ENCODE measurements around the gene EPG5.

Gene EPG5

DNA sequence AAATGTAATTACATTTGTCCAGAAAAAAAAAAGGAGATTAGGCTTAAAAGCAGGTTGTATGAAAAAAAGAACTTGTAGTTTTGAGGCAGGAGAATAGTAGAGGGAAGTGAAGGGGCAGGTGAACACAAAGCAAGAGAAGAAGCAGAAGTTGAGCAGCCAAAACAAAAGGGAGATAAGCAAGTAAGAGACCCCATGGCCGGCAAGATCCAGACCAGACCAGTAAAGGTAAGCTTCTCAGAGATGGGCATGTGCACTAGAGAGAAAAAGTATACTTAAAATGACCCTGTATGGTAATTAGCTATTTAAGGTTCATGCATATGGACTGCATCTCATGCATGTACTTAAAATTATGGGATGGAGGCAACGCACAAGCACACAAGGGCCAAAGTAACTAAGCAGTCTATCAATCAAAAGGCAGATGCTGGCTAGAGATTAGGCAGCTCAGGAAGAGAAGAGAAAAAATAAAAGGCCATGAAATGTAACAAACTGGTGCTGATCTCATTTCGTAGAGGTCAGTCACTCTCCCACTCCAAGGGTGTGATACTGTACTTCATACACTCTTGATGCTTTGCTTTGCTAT is 132.0 kb downstream of the EPG5 start:
- TF ChIP-seq TSHZ2 (CRISPR knock-in tag; IDR thresholded peaks at IDR 0.05) (no peak), CSDC2 (CRISPR knock-in tag; IDR thresholded peaks at IDR 0.05) (no peak), TOX (CRISPR knock-in tag; IDR thresholded peaks at IDR 0.05; ENCODE audit: borderline replicate concordance) (no peak), SNAI2 (CRISPR knock-in tag; IDR thresholded peaks at IDR 0.05) (no peak), ZNF565 (CRISPR knock-in tag; conservative IDR thresholded peaks at IDR 0.05; ENCODE audit: low read depth) (no peak)
- TF ChIP-seq, protein P1, sequence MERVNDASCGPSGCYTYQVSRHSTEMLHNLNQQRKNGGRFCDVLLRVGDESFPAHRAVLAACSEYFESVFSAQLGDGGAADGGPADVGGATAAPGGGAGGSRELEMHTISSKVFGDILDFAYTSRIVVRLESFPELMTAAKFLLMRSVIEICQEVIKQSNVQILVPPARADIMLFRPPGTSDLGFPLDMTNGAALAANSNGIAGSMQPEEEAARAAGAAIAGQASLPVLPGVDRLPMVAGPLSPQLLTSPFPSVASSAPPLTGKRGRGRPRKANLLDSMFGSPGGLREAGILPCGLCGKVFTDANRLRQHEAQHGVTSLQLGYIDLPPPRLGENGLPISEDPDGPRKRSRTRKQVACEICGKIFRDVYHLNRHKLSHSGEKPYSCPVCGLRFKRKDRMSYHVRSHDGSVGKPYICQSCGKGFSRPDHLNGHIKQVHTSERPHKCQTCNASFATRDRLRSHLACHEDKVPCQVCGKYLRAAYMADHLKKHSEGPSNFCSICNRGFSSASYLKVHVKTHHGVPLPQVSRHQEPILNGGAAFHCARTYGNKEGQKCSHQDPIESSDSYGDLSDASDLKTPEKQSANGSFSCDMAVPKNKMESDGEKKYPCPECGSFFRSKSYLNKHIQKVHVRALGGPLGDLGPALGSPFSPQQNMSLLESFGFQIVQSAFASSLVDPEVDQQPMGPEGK (CRISPR knock-in tag; IDR thresholded peaks at IDR 0.05; ENCODE audit: borderline replicate concordance) = no peak
- ATAC-seq = no peak

DNA sequence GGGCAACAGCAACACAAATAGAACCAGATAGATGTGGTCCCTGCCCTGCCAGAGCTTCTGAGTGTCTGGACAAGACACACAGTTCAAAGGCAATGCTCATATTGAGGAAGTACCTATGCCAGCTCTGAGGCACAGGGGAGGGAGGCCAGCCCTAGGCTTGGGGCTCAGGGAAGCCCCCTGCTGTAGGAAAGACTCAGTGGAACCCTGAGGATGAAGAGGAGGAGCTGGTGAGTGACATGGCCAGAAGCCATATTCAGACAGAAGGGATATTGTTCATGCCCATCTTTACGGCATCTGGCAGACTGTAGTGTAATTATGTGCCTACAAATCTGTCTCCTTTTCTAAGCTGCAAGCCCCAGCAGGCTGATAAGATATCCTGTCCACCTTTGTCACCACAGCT is 132.8 kb downstream of the EPG5 start:
- TF ChIP-seq ZC3H10 (CRISPR knock-in tag; IDR thresholded peaks at IDR 0.05) (no peak), OSR1 (CRISPR knock-in tag; IDR thresholded peaks at IDR 0.05) (no peak), BACH2 (CRISPR knock-in tag; IDR thresholded peaks at IDR 0.05; ENCODE audit: borderline replicate concordance) (no peak), ZNF70 (CRISPR knock-in tag; IDR thresholded peaks at IDR 0.05) (no peak), PPARA (CRISPR knock-in tag; IDR thresholded peaks at IDR 0.05; ENCODE audit: borderline replicate concordance) (no peak), CSRNP3 (CRISPR knock-in tag; IDR thresholded peaks at IDR 0.05) (no peak), ISL1 (CRISPR knock-in tag; IDR thresholded peaks at IDR 0.05) (no peak), GLIS3 (CRISPR knock-in tag; IDR thresholded peaks at IDR 0.05) (no peak), CREB5 (CRISPR knock-in tag; IDR thresholded peaks at IDR 0.05; ENCODE audit: low read depth) (no peak), RARB (CRISPR knock-in tag; IDR thresholded peaks at IDR 0.05) (no peak), POU6F1 (CRISPR knock-in tag; IDR thresholded peaks at IDR 0.05; ENCODE audit: borderline replicate concordance, low read depth) (no peak), TOX (CRISPR knock-in tag; IDR thresholded peaks at IDR 0.05; ENCODE audit: borderline replicate concordance) (no peak)
- TF ChIP-seq, protein P1 (CRISPR knock-in tag; IDR thresholded peaks at IDR 0.05; ENCODE audit: borderline replicate concordance) = no peak

GRCh38 chr18:45833846-45834245 is 133.3 kb downstream of the EPG5 start:
- no peak for ATAC-seq

More for the DNA sequence above, 132.8 kb downstream of the EPG5 start:
- no peak for ATAC-seq

More at GRCh38 chr18:45833846-45834245, 133.3 kb downstream of the EPG5 start:
- TF ChIP-seq BACH2 (CRISPR knock-in tag; IDR thresholded peaks at IDR 0.05; ENCODE audit: borderline replicate concordance) (no peak), ZC3H10 (CRISPR knock-in tag; IDR thresholded peaks at IDR 0.05) (no peak), RARB (CRISPR knock-in tag; IDR thresholded peaks at IDR 0.05) (no peak), OSR1 (CRISPR knock-in tag; IDR thresholded peaks at IDR 0.05) (no peak), PPARA (CRISPR knock-in tag; IDR thresholded peaks at IDR 0.05; ENCODE audit: borderline replicate concordance) (no peak), TSHZ2 (CRISPR knock-in tag; IDR thresholded peaks at IDR 0.05) (no peak), ZNF8 (CRISPR knock-in tag; IDR thresholded peaks at IDR 0.05) (no peak), GLIS3 (CRISPR knock-in tag; IDR thresholded peaks at IDR 0.05) (no peak), ZFP3 (CRISPR knock-in tag; IDR thresholded peaks at IDR 0.05) (no peak)

Data from SK-N-SH treated with all-trans-retinoic acid at 6 μM for 48 hours (cell line).